ENCODE data around the gene SEC22A. TPM values are rescaled to one million over a fixed set of nuclear protein-coding genes. Genes with fewer than 3 reads are reported as not detected.
A peak's percentile ranks its signal among the peaks of the same experiment; 100 is the strongest.

The SEC22A gene
- total and polyA plus RNA-seq, 4 donors, result 6.9 to 47.7 (median 11.9) TPM

GRCh38 chr3:123275691-123276090 is 73.9 kb downstream of the SEC22A start:
- 58 to 69% methylated on average over 3 of the region's 3 CpGs for WGBS, 2 donors
- Histone ChIP-seq H3K9me3 (ENCODE audit: control insufficient read depth in 4 of 4, insufficient read depth in 3 of 4, low read length in 3 of 4) (no peaks in the 10 kb centered on the region), H3K27me3 (ENCODE audit: control insufficient read depth in 3 of 3, insufficient read depth in 3 of 3, low read length in 2 of 3) (no peaks in the 10 kb centered on the region), H3K9ac (ENCODE audit: insufficient read depth in 1 of 2, low read length in 2 of 2) (no peak overlapping the region), H3K36me3 (ENCODE audit: control insufficient read depth in 4 of 4, insufficient read depth in 4 of 4, low read length in 4 of 4) (peaks cover 0 to 5% (median 2%) of the 10 kb centered on the region in 4 donors), H3K27ac (ENCODE audit: low read depth in 1 of 2, low read length in 1 of 2) (no peak overlapping the region), H3K4me3 (no peak overlapping the region), H3K4me1 (ENCODE audit: control insufficient read depth in 5 of 5, insufficient read depth in 5 of 5, low read length in 5 of 5) (peaks cover 0 to 7% (median 3%) of the 10 kb centered on the region in 5 donors)
- no peak for TF ChIP-seq CTCF (IDR thresholded peaks at IDR 0.05; ENCODE audit: control extremely low read depth, extremely low read depth)
- ATAC-seq (ENCODE audit: insufficient read depth, low FRiP score) (no peak), DNase-seq (peak in 1 of 3 donors; percentile 16)

GRCh38 chr3:123276346-123277006 is 74.7 kb downstream of the SEC22A start:
- TF ChIP-seq CTCF (IDR thresholded peaks at IDR 0.05; ENCODE audit: control extremely low read depth, extremely low read depth), result no peak
- WGBS, 2 donors, result 79 to 85% methylated on average over 10 of the region's 10 CpGs
- no peaks in the 10 kb centered on the region for H3K9me3 ChIP-seq (ENCODE audit: control insufficient read depth in 4 of 4, insufficient read depth in 3 of 4, low read length in 3 of 4)

GRCh38 chr3:123277106-123277505 is 75.4 kb downstream of the SEC22A start:
- Histone ChIP-seq H3K9me3 (ENCODE audit: control insufficient read depth in 4 of 4, insufficient read depth in 3 of 4, low read length in 3 of 4) (no peaks in the 10 kb centered on the region), H3K9ac (ENCODE audit: insufficient read depth in 1 of 2, low read length in 2 of 2) (no peak overlapping the region), H3K4me3 (no peak overlapping the region), H3K4me1 (ENCODE audit: control insufficient read depth in 5 of 5, insufficient read depth in 5 of 5, low read length in 5 of 5) (peaks cover 0 to 7% (median 0%) of the 10 kb centered on the region in 5 donors), H3K27me3 (ENCODE audit: control insufficient read depth in 3 of 3, insufficient read depth in 3 of 3, low read length in 2 of 3) (no peaks in the 10 kb centered on the region), H3K27ac (ENCODE audit: low read depth in 1 of 2, low read length in 1 of 2) (no peak overlapping the region), H3K36me3 (ENCODE audit: control insufficient read depth in 4 of 4, insufficient read depth in 4 of 4, low read length in 4 of 4) (no peaks in the 10 kb centered on the region)
- ATAC-seq (ENCODE audit: insufficient read depth, low FRiP score), result no peak
- 74 to 82% methylated on average over 6 of the region's 6 CpGs for WGBS, 2 donors
- peak; percentile 26 to 78 (median 45) for DNase-seq
- no peak for TF ChIP-seq CTCF (IDR thresholded peaks at IDR 0.05; ENCODE audit: control extremely low read depth, extremely low read depth)

More at GRCh38 chr3:123276346-123277006, 74.7 kb downstream of the SEC22A start:
- DNase-seq (peak in 1 of 3 donors; percentile 12), ATAC-seq (ENCODE audit: insufficient read depth, low FRiP score) (no peak)
- Histone ChIP-seq H3K9ac (ENCODE audit: insufficient read depth in 1 of 2, low read length in 2 of 2) (no peak overlapping the region), H3K36me3 (ENCODE audit: control insufficient read depth in 4 of 4, insufficient read depth in 4 of 4, low read length in 4 of 4) (peaks cover 0 to 4% (median 2%) of the 10 kb centered on the region in 4 donors), H3K27ac (ENCODE audit: low read depth in 1 of 2, low read length in 1 of 2) (no peak overlapping the region), H3K4me1 (ENCODE audit: control insufficient read depth in 5 of 5, insufficient read depth in 5 of 5, low read length in 5 of 5) (peaks cover 0 to 7% (median 3%) of the 10 kb centered on the region in 5 donors), H3K4me3 (no peak overlapping the region), H3K27me3 (ENCODE audit: control insufficient read depth in 3 of 3, insufficient read depth in 3 of 3, low read length in 2 of 3) (no peaks in the 10 kb centered on the region)

All from lung (tissue), 12 donors.